Activated T-cell treated with anti-CD3 and anti-CD28 coated beads for 48 hours (primary cell): ENCODE measurements around the gene TMEM26.
"Not testable (repeated sequence)": the region's sequence is repeated elsewhere in the genome, so short reads cannot be mapped to it uniquely, and the experiment has no call there.

Experiments used
- DNase-seq: peaks from one replicate; pipeline ENCODE4 v3.0.0-alpha.2; 2020; ENCODE audit warnings: low read depth

TMEM26 gene

GRCh38 chr10:61398366-61399129, 54.6 kb downstream of the TMEM26 start:
- DNase-seq = no peak

- no peak for DNase-seq
Measured at GRCh38 chr10:61397175-61397986, 55.8 kb downstream of the TMEM26 start.

GRCh38 chr10:61391281-61391680, 61.9 kb downstream of the TMEM26 start:
- no peak for DNase-seq

GRCh38 chr10:61390851-61391250, 62.3 kb downstream of the TMEM26 start:
- DNase-seq = no peak

- no peak for DNase-seq
Measured at GRCh38 chr10:61389887-61390286, 63.3 kb downstream of the TMEM26 start.

- DNase-seq = not testable (repeated sequence)
Measured at GRCh38 chr10:61388986-61389385, 64.2 kb downstream of the TMEM26 start.

- no peak for DNase-seq
Measured at GRCh38 chr10:61385231-61386001, 67.8 kb downstream of the TMEM26 start.

- not testable (repeated sequence) for DNase-seq
Measured at GRCh38 chr10:61381153-61381552, 72.0 kb downstream of the TMEM26 start.

- no peak for DNase-seq
Measured at GRCh38 chr10:61378865-61379264, 74.3 kb downstream of the TMEM26 start.

GRCh38 chr10:61376908-61377368, 76.2 kb downstream of the TMEM26 start:
- DNase-seq = no peak

- DNase-seq = no peak
Measured at GRCh38 chr10:61376377-61376776, 76.8 kb downstream of the TMEM26 start.

- no peak for DNase-seq
Measured at GRCh38 chr10:61366365-61366764, 86.8 kb downstream of the TMEM26 start.

- no peak for DNase-seq
Measured at GRCh38 chr10:61364619-61365018, 88.6 kb downstream of the TMEM26 start.

- DNase-seq = no peak
Measured at GRCh38 chr10:61363006-61363405, 90.2 kb downstream of the TMEM26 start.

GRCh38 chr10:61359452-61359851, 93.7 kb downstream of the TMEM26 start:
- DNase-seq = no peak

GRCh38 chr10:61357687-61358086, 95.5 kb downstream of the TMEM26 start:
- DNase-seq = no peak
